ENCODE data around the gene PIP4K2A. TPM values are rescaled to one million over a fixed set of nuclear protein-coding genes. Genes with fewer than 3 reads are reported as not detected.

Gene PIP4K2A
- total RNA-seq, 6 experiments from 2014 or later = 8.1 to 27.6 (median 12.0) TPM

- Histone ChIP-seq H3K9me3 (no peaks in the 10 kb centered on the region), H3K36me3 (no peaks in the 10 kb centered on the region), H3K4me1 (peaks cover 0 to 7% (median 0%) of the 10 kb centered on the region in 4 donors), H3K27me3 (no peaks in the 10 kb centered on the region), H3K27ac (no peak overlapping the region), H3K4me3 (no peak overlapping the region)
- WGBS (ENCODE audit: insufficient coverage, low coverage, low lambda C conversion rate, missing lambda C conversion rate) = 63% methylated on average over 3 of the region's 5 CpGs
- DNase-seq = no peak
- ATAC-seq = peak in 2 of 4 donors; percentile 53 to 55
- TF ChIP-seq, protein P1, sequence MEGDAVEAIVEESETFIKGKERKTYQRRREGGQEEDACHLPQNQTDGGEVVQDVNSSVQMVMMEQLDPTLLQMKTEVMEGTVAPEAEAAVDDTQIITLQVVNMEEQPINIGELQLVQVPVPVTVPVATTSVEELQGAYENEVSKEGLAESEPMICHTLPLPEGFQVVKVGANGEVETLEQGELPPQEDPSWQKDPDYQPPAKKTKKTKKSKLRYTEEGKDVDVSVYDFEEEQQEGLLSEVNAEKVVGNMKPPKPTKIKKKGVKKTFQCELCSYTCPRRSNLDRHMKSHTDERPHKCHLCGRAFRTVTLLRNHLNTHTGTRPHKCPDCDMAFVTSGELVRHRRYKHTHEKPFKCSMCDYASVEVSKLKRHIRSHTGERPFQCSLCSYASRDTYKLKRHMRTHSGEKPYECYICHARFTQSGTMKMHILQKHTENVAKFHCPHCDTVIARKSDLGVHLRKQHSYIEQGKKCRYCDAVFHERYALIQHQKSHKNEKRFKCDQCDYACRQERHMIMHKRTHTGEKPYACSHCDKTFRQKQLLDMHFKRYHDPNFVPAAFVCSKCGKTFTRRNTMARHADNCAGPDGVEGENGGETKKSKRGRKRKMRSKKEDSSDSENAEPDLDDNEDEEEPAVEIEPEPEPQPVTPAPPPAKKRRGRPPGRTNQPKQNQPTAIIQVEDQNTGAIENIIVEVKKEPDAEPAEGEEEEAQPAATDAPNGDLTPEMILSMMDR (IDR thresholded peaks at IDR 0.05) = no peak
- TF ChIP-seq POLR2A (IDR thresholded peaks at IDR 0.05) = no peak
- intact Hi-C loops (cut with DNase I) = no loop called here
Measured at GRCh38 chr10:22641743-22642142, 72.6 kb downstream of the PIP4K2A start.

GRCh38 chr10:22640359-22640758 is 74.0 kb downstream of the PIP4K2A start:
- intact Hi-C loops (cut with DNase I) = no loop called here
- Histone ChIP-seq H3K36me3 (no peaks in the 10 kb centered on the region), H3K4me1 (peaks cover 0 to 7% (median 0%) of the 10 kb centered on the region in 4 donors), H3K4me3 (no peak overlapping the region), H3K9me3 (no peaks in the 10 kb centered on the region), H3K27ac (no peak overlapping the region), H3K27me3 (no peaks in the 10 kb centered on the region)
- DNase-seq (no peak), ATAC-seq (no peak)
- WGBS (ENCODE audit: insufficient coverage, low coverage, low lambda C conversion rate, missing lambda C conversion rate) = 100% methylated on average over 2 of the region's 6 CpGs
- no peak for TF ChIP-seq POLR2A (IDR thresholded peaks at IDR 0.05)
- TF ChIP-seq, protein P1 (IDR thresholded peaks at IDR 0.05) = no peak

GRCh38 chr10:22638863-22639262 is 75.5 kb downstream of the PIP4K2A start:
- TF ChIP-seq, protein P1 (IDR thresholded peaks at IDR 0.05) = no peak
- no peak for TF ChIP-seq POLR2A (IDR thresholded peaks at IDR 0.05)
- ATAC-seq = no peak
- H3K4me3 ChIP-seq = no peak overlapping the region
- no peaks in the 10 kb centered on the region for H3K36me3 ChIP-seq
- H3K27ac ChIP-seq = no peak overlapping the region
- DNase-seq = no peak
- peaks cover 0 to 7% (median 0%) of the 10 kb centered on the region in 4 donors for H3K4me1 ChIP-seq
- WGBS (ENCODE audit: insufficient coverage, low coverage, low lambda C conversion rate, missing lambda C conversion rate) = 100% methylated on average over 1 of the region's 1 CpG
- intact Hi-C loops (cut with DNase I) = no loop called here
- H3K27me3 ChIP-seq = no peaks in the 10 kb centered on the region
- H3K9me3 ChIP-seq = no peaks in the 10 kb centered on the region

- intact Hi-C loops (cut with DNase I) = no loop called here
- no peak for TF ChIP-seq POLR2A (IDR thresholded peaks at IDR 0.05)
- TF ChIP-seq, protein P1 (IDR thresholded peaks at IDR 0.05) = no peak
Measured at GRCh38 chr10:22637491-22637890, 76.9 kb downstream of the PIP4K2A start.

DNA sequence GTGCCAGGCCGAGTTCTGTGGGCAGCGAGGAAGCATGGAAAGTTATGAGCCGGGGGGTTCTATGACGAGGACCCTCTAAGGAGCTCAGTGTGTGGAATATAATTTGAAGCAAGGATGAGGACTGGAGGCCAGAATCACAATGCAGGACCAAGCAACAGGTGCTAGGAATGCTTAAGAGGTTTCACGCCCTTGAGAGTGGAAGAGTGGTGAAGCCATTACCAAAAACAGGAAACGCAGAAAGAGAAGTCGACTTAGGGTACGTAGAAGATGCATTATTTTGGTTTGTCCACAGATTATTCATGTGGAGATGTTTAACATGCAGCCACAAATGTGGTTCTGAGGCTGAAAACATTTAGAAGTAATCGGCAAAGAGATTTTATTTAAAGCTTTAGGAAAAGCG is 78.7 kb downstream of the PIP4K2A start:
- no peak for ATAC-seq
- Histone ChIP-seq H3K4me1 (peaks cover 0 to 8% (median 0%) of the 10 kb centered on the region in 4 donors), H3K27me3 (no peaks in the 10 kb centered on the region), H3K36me3 (no peaks in the 10 kb centered on the region), H3K9me3 (no peaks in the 10 kb centered on the region), H3K4me3 (no peak overlapping the region), H3K27ac (no peak overlapping the region)
- TF ChIP-seq, protein P1 (IDR thresholded peaks at IDR 0.05) = no peak
- TF ChIP-seq POLR2A (IDR thresholded peaks at IDR 0.05) = no peak
- DNase-seq = no peak
- 86% methylated on average over 10 of the region's 10 CpGs for WGBS (ENCODE audit: insufficient coverage, low coverage, low lambda C conversion rate, missing lambda C conversion rate)
- intact Hi-C loops (cut with DNase I) = no loop called here

More at GRCh38 chr10:22637491-22637890, 76.9 kb downstream of the PIP4K2A start:
- DNase-seq (no peak), ATAC-seq (no peak)
- Histone ChIP-seq H3K27me3 (no peaks in the 10 kb centered on the region), H3K4me1 (no peaks in the 10 kb centered on the region), H3K4me3 (no peak overlapping the region), H3K9me3 (no peaks in the 10 kb centered on the region), H3K27ac (no peak overlapping the region), H3K36me3 (no peaks in the 10 kb centered on the region)
- WGBS (ENCODE audit: insufficient coverage, low coverage, low lambda C conversion rate, missing lambda C conversion rate) = 72% methylated on average over 4 of the region's 4 CpGs
